ENCODE data around the gene PIP5K1B.

Gene PIP5K1B

DNA sequence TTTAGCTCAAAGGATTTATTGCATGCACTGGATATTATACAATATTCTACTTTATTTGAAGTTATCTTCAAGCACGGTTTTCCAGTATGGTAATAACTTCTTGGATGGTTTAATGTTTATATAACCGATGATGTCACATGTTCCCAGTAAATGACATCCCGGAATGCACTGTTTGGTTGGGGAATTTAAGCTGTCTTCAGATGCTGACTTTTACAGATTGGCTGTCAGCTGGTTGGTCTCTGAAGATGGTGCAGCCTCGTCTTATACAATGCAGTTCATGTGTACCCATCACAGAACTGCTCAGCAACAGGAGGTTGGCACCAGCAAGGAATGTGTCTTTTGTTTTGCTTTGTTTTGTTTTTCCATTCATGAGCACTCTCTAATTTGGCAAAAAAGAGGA is 165.0 kb downstream of the PIP5K1B start:
- no peaks in the 10 kb centered on the region for H3K9me3 ChIP-seq (replicated peaks; ENCODE audit: insufficient read depth, low read length)
- no peaks in the 10 kb centered on the region for H3K4me1 ChIP-seq (ENCODE audit: low read length)
- no peaks in the 10 kb centered on the region for H3F3A ChIP-seq (ENCODE audit: insufficient read depth, low read length)
- H3K27ac ChIP-seq (ENCODE audit: low read length), result no peak overlapping the region
- H3K27me3 ChIP-seq (replicated peaks; ENCODE audit: insufficient read depth, low read length), result no peaks in the 10 kb centered on the region
- no peak overlapping the region for H2AFZ ChIP-seq (ENCODE audit: low read length)
- H3K9me2 ChIP-seq (replicated peaks; ENCODE audit: insufficient read depth, low read length), result no peaks in the 10 kb centered on the region
- H3K4me3 ChIP-seq (ENCODE audit: low read length), result no peak overlapping the region
- H3K9ac ChIP-seq (ENCODE audit: low read length), result no peak overlapping the region
- no peaks in the 10 kb centered on the region for H3K79me2 ChIP-seq (ENCODE audit: low read length)
- no peaks in the 10 kb centered on the region for H4K20me1 ChIP-seq (ENCODE audit: insufficient read depth, low read length)
- DNase-seq, result no peak
- no peaks in the 10 kb centered on the region for H3K36me3 ChIP-seq (replicated peaks; ENCODE audit: insufficient read depth, low read length)
- TF ChIP-seq, protein P1, sequence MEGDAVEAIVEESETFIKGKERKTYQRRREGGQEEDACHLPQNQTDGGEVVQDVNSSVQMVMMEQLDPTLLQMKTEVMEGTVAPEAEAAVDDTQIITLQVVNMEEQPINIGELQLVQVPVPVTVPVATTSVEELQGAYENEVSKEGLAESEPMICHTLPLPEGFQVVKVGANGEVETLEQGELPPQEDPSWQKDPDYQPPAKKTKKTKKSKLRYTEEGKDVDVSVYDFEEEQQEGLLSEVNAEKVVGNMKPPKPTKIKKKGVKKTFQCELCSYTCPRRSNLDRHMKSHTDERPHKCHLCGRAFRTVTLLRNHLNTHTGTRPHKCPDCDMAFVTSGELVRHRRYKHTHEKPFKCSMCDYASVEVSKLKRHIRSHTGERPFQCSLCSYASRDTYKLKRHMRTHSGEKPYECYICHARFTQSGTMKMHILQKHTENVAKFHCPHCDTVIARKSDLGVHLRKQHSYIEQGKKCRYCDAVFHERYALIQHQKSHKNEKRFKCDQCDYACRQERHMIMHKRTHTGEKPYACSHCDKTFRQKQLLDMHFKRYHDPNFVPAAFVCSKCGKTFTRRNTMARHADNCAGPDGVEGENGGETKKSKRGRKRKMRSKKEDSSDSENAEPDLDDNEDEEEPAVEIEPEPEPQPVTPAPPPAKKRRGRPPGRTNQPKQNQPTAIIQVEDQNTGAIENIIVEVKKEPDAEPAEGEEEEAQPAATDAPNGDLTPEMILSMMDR (IDR thresholded peaks at IDR 0.05; ENCODE audit: low read length), result no peak
- no peak for TF ChIP-seq EZH2phosphoT487 (IDR thresholded peaks at IDR 0.05; ENCODE audit: low read length)
- TF ChIP-seq EZH2 (optimal IDR thresholded peaks at IDR 0.05; ENCODE audit: low read depth, low read length), result no peak
- H3K4me2 ChIP-seq (ENCODE audit: low read depth, low read length), result no peak overlapping the region

DNA sequence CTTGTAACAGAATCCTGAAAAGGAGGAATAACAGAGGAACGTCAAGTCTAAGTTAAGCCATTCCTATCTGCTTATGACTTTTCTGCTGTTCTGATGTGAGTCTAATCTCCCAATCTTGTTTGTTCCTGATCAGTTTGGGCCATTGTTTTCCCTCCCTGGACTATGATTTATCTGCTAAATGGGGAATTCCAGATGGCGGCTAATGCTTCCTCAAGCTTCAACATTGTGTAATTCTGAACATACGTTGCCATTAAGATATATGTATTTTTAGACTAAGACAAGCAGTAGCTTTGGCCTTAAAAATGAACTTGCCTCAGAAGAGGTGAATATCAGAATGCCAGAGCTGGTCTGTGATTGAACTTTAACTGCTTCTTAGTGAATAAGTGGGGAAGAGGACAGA is 166.2 kb downstream of the PIP5K1B start:
- Histone ChIP-seq H3K79me2 (ENCODE audit: low read length) (no peaks in the 10 kb centered on the region), H3K9me3 (replicated peaks; ENCODE audit: insufficient read depth, low read length) (no peaks in the 10 kb centered on the region), H3K27me3 (replicated peaks; ENCODE audit: insufficient read depth, low read length) (no peaks in the 10 kb centered on the region), H3K27ac (ENCODE audit: low read length) (no peak overlapping the region), H3K4me3 (ENCODE audit: low read length) (no peak overlapping the region), H2AFZ (ENCODE audit: low read length) (no peak overlapping the region), H3K9ac (ENCODE audit: low read length) (no peak overlapping the region), H3K4me1 (ENCODE audit: low read length) (no peaks in the 10 kb centered on the region), H3F3A (ENCODE audit: insufficient read depth, low read length) (no peaks in the 10 kb centered on the region), H4K20me1 (ENCODE audit: insufficient read depth, low read length) (no peaks in the 10 kb centered on the region), H3K9me2 (replicated peaks; ENCODE audit: insufficient read depth, low read length) (no peaks in the 10 kb centered on the region), H3K4me2 (ENCODE audit: low read depth, low read length) (no peak overlapping the region), H3K36me3 (replicated peaks; ENCODE audit: insufficient read depth, low read length) (no peaks in the 10 kb centered on the region)
- TF ChIP-seq, protein P1 (IDR thresholded peaks at IDR 0.05; ENCODE audit: low read length), result no peak
- no peak for TF ChIP-seq EZH2 (optimal IDR thresholded peaks at IDR 0.05; ENCODE audit: low read depth, low read length)
- no peak for TF ChIP-seq EZH2phosphoT487 (IDR thresholded peaks at IDR 0.05; ENCODE audit: low read length)
- no peak for DNase-seq

DNA sequence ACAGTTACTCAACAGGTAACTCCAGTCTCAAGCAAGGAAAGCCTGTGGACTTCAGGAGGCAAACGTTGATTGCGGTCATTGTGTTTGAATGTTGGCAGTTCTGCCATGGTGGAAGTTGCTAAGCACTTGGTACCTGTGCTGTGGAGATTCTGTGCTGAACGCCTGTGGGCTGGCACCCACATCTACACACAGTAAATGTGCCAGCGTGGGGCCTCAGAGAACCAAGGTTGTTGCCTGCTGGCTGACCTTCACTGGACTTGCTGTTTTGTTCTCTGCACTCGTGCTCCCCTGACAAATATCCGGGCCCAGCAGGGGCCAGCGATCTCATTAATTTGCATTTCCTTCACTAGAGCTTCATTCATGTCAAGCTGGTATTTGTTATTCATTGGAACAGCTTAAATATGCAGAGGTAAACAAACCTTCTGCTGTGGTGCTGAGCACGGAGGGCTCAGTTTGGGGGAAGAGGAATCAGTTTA is 167.0 kb downstream of the PIP5K1B start:
- no peak overlapping the region for H3K4me3 ChIP-seq (ENCODE audit: low read length)
- no peak for DNase-seq
- no peaks in the 10 kb centered on the region for H3K4me1 ChIP-seq (ENCODE audit: low read length)
- H3K36me3 ChIP-seq (replicated peaks; ENCODE audit: insufficient read depth, low read length), result no peaks in the 10 kb centered on the region
- no peaks in the 10 kb centered on the region for H3F3A ChIP-seq (ENCODE audit: insufficient read depth, low read length)
- H4K20me1 ChIP-seq (ENCODE audit: insufficient read depth, low read length), result no peaks in the 10 kb centered on the region
- no peak overlapping the region for H3K4me2 ChIP-seq (ENCODE audit: low read depth, low read length)
- H2AFZ ChIP-seq (ENCODE audit: low read length), result no peak overlapping the region
- no peaks in the 10 kb centered on the region for H3K27me3 ChIP-seq (replicated peaks; ENCODE audit: insufficient read depth, low read length)
- TF ChIP-seq EZH2 (optimal IDR thresholded peaks at IDR 0.05; ENCODE audit: low read depth, low read length), result no peak
- no peak for TF ChIP-seq EZH2phosphoT487 (IDR thresholded peaks at IDR 0.05; ENCODE audit: low read length)
- TF ChIP-seq, protein P1 (IDR thresholded peaks at IDR 0.05; ENCODE audit: low read length), result no peak
- no peaks in the 10 kb centered on the region for H3K79me2 ChIP-seq (ENCODE audit: low read length)
- H3K27ac ChIP-seq (ENCODE audit: low read length), result no peak overlapping the region
- H3K9ac ChIP-seq (ENCODE audit: low read length), result no peak overlapping the region
- H3K9me2 ChIP-seq (replicated peaks; ENCODE audit: insufficient read depth, low read length), result no peaks in the 10 kb centered on the region
- H3K9me3 ChIP-seq (replicated peaks; ENCODE audit: insufficient read depth, low read length), result no peaks in the 10 kb centered on the region

All from MM.1S (cell line).